ENCODE data around the gene TCEANC2.

DNA sequence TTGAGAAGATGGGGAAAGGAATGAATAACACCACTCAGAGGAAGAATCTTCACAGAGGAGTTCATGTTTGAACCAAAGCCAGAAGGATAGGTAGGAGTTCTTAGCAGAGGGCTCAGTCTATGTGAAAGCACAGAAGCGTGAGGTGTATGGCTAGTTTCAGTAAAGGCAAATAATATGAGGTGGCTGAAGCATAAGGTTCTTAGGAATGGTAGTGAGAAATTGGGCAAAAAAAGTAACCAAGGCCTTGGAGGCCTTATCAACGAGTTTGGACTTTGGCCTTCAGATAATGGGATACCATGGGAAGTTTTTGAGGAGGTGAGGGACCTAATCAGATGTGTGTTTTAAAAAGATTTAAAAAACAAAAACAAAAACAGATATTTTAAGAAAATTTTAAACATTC is 47.1 kb downstream of the TCEANC2 start:
- TF ChIP-seq, protein P1, sequence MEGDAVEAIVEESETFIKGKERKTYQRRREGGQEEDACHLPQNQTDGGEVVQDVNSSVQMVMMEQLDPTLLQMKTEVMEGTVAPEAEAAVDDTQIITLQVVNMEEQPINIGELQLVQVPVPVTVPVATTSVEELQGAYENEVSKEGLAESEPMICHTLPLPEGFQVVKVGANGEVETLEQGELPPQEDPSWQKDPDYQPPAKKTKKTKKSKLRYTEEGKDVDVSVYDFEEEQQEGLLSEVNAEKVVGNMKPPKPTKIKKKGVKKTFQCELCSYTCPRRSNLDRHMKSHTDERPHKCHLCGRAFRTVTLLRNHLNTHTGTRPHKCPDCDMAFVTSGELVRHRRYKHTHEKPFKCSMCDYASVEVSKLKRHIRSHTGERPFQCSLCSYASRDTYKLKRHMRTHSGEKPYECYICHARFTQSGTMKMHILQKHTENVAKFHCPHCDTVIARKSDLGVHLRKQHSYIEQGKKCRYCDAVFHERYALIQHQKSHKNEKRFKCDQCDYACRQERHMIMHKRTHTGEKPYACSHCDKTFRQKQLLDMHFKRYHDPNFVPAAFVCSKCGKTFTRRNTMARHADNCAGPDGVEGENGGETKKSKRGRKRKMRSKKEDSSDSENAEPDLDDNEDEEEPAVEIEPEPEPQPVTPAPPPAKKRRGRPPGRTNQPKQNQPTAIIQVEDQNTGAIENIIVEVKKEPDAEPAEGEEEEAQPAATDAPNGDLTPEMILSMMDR (IDR thresholded peaks at IDR 0.05), result no peak
- no peak for TF ChIP-seq POLR2A (IDR thresholded peaks at IDR 0.05)

All from thyroid gland (tissue), 4 donors.